NCI-H187 treated with DMSO at 0.1 percent for 48 hours (cell line): ENCODE results near the gene CAST.
"Not testable (repeated sequence)": the region's sequence is repeated elsewhere in the genome, so short reads cannot be mapped to it uniquely, and the experiment has no call there.

Experiments used
- DNase-seq: peaks from one replicate; lab custom pipeline; 2025; lab: John Stamatoyannopoulos, UW

Gene CAST

DNA sequence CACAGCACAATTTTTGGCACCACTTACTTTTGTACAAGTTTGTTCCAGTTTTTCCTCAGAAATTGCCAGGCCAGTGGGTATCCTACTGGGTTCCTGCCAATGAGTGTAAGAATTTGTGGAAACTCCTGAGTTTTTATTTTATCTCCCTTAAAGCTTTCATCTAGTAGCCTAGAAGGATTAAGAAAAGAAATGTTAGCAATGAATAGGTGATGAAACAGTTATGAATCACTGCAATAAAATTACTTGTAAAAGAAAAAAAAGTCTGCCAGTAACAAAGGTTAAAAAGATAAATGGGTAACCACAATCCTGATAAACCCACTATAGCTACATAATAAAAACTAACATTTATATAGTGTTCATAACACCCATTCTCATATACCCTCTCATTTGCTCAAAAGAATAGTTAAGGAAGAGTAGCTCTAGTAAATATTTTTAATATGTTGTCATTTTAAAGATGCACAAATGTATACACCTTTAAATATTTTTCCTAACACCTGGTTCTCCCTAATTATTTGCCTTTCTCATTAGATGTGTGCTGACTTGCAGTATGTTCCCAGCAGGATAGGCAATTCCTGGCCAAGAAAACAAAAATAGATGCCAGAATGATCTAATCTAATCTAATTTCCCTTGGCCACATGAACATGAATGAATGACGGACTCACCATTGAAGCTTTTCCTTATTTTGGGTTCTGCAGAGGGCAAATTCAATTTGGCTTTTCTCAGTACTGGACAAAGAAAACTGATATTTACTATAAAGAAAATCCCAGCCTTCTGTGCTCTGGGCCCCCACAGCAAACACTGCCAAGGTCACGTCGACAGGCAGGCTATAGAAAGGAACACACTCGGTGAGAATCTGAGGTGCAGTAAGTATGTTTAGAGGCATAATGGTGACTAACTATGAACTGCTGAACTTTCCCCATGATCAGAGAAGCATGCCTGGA is 119.1 kb downstream of the CAST start:
- no peak for DNase-seq

DNA sequence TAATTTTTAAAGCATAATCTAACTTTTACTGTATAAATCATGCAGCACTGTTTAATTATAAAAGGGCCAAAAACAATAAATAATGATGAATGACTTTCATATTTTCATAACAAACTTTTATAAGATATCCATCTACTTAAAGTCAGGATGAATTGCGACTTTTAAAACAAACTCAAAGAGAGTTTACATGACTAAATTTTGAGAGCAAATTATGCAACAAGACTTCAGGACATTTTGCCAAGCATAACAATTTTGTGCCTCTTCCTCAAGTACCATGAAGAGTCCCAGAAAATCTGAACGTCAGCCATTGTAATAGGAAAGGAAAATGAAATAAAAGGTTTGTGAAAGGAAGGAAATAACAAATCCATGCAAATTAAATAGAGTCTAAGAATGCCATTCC is 121.2 kb downstream of the CAST start:
- no peak for DNase-seq

DNA sequence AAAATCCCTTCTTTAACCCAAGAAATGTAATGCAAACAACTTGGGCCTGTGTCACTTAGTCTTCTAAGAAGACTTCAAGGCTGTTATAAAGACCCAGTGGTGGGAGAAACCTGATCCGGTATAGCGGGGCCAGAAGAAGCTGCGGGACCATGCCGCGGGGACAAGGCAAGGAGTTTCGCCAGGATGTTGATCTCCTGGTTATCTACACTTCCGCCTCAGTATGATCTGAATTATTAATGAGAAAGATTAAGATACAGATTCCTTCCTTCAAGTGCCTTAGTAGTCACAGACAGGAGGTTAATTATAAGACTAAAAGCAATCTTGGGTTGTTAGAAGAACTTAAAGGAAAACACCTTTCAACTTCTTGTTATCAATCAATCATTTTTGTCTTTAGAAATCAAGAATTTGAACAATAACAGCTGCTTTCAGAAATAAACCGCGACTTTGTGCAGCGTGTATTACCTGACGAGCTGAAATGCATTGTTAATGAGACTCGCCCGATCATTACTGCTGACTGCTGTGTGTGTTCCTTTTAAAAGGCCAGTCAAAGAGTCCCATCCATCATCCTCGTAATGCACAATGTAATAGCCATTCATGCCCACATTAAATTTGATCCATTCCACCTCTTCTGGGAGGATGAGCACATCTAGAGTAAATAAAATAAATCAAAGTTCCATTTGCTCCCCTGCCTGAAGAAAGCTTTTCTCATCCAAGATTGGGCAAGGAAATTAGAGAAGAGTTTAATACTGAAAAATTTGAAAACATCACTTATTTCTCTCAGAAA is 123.3 kb downstream of the CAST start:
- peak; percentile 86 for DNase-seq

DNA sequence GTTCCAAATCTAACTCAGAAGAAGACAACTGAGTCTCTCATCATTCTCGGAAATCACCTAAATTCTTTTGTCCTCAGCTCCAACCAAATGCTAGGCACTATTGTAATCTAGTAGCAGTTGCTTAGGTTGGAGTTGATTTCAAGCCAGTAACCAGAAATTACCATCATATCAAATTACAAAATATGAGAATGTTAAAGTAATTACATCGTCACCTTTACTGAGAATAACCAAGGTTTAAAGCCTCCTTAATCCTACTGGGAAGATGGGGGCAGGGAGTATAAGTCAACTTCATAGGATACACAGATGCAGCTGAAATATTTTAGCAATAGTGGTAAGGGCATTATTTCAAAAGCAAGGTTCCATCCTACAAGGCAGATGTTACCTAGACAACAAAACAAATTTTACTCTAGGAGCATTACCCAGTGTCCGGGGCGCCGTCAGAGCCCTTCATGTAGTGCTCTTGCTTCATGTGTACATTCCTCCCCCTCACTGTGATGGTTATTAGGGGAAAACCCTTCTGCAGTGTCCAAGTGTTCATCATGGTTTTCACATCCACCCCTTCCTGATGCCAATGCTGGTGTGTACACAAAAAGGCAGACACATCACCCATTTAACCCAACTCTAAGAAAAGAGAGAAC is 126.1 kb downstream of the CAST start:
- DNase-seq: no peak

DNA sequence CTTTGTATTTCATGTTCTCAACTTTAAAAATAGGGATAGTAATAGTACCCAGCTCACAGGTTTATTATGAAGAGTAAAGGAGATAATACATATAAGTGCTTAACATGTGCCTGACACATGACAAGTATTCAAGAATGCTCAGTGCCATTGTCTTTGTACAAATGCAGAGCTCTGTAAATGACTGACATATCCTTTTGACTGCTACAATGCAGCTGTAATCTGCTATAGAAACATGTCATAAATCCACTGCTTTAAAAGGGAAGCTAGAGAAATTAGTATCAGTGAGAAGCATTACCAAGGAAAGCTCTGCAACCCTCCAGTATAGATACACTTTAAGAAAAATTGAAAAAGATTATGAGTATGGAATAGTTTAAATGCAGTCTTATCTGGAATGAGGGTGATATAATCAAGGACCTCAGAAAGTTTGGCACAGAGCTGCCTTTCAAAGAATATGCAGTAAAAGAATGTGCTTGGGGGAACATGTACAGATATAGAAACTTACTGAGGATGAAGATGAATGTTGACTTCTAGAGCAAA is 127.7 kb downstream of the CAST start:
- no peak for DNase-seq

DNA sequence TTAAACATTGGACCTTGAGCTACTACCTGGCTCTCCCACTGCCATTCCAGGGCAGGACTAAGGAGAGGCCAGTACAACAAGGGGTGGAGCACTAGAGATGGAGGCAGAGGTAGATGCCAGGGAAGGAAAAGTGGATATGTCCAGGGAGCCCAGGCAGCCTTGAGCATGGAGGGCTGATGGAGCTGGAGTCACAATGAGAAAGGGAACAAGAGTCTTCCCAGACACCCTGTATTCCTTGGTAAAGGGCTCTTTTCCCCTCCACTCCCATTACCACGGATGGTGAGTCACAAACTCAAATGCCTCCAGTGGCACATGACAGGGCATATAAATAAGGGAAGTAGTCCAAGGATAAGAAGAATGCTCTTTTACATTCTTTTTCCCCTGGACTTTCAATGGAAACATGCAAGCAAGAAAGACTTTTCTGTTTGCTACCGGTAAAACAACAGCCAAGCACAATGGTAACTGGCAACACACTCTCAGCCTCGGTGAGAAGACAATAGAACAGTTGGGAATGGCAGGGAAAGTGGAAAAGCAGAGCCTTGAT is 128.9 kb downstream of the CAST start:
- no peak for DNase-seq

DNA sequence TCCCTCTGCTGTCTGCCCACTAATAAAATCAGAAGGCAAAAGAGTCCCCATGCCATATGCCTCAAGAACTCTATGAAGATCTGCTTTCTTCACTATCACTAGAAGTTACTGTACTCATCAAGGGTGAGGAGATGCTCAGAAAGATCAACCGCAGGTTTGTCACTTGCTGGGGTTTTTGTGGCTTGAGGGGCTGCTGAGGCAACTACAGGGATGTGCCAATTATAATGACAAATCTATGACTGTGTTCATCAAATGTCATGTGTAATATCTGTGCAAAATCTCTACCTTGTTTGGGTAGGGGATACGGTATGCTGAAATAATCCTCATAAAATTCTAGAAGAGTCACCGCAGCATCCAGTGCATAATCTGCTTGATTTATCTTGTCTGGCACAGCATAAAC is 132.6 kb downstream of the CAST start:
- no peak for DNase-seq

DNA sequence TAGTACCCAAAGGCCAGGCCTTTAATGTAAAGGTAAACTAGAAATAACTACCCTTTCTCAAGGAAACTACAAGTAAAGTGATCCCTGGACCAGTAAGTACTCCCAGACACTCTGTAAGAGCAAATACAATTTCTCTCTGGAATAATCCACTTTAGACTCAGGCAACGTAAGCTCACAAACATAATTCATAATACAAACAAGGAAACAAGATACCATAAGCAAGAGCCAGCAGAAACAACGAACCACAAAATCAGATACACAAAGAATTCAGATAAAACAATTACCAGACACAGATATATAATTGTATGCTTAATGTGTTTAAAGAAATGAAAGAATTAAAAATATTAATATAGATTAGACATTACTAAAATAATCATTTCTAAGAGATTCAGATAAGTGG is 133.4 kb downstream of the CAST start:
- no peak for DNase-seq

DNA sequence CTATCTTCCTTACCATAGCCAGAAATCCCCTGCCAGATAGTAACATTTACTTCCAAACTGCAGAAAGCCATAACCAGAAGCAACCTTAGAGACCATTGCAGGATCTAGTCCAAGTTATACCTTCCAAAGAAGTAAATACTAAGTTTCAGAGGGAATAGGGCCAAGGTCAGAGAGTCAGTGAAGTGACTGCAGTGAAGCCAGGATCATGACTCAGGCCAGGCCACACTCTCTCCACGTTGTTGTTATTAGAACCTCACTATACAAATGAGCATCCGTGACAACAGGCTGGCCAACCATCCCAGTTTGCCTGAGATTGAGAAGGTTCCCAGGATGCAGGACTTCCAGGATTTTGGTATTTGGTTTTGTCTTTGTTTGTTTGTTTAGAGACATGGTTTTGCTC is 134.3 kb downstream of the CAST start:
- DNase-seq: no peak

DNA sequence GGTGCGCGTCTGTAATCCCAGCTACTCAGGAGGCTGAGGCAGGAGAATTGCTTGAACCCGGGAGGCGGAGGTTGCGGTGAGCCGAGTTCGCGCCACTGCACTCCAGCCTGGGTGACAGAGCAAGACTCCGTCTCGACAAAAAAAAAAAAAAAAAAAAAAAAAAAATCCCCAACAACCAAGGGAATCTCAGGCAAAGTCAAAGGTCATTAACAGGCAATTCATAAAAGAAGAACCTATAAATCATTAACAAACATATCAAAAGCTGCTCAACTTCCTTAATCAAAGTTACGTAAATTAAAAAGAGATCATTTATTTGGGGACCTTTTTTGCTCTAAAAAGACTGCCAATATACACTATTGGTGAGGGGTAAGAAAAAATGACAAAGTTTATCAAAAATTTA is 139.5 kb downstream of the CAST start:
- not testable (repeated sequence) for DNase-seq

DNA sequence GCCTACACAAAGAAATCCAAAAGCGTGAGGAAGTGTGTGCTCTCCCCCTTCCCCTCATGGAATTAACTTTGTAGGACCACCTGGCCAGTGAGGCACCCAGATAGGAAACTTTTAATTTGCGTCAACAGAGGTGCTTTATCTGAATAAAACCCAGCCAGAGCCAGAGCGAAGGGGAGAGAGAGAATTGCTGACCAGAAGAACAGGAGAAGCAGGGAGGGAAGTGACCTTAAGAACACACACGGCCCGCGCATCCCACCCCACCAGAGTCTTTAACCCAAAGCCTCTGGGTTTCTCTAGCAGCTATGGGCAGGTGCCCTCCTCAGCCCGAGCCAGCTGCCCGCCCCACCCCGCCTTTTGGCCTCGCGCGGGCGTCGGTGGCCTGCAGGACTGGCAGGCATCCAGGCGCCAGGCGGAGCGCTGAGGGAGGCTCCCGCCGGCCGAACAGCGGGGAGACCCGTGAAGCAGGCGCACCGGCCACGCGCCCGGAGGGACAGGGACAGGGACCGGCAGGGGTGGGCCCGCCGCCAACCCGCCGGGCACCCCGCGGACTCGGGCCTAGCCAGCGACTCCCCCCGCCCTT is 145.0 kb downstream of the CAST start:
- no peak for DNase-seq

DNA sequence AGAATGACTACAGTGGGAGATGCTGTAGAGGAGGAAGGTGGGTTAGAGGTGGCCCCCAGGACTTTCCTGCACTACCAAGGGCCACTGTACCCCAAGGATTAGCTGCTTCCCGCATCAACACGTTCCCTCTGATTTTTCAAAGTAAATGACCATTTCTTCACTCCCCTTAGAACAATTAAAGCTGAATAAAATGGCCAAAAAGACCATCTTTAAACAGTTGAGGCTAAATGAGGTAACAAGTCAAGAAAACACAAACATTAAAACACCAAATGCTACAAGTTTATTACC is 146.3 kb downstream of the CAST start:
- no peak for DNase-seq

DNA sequence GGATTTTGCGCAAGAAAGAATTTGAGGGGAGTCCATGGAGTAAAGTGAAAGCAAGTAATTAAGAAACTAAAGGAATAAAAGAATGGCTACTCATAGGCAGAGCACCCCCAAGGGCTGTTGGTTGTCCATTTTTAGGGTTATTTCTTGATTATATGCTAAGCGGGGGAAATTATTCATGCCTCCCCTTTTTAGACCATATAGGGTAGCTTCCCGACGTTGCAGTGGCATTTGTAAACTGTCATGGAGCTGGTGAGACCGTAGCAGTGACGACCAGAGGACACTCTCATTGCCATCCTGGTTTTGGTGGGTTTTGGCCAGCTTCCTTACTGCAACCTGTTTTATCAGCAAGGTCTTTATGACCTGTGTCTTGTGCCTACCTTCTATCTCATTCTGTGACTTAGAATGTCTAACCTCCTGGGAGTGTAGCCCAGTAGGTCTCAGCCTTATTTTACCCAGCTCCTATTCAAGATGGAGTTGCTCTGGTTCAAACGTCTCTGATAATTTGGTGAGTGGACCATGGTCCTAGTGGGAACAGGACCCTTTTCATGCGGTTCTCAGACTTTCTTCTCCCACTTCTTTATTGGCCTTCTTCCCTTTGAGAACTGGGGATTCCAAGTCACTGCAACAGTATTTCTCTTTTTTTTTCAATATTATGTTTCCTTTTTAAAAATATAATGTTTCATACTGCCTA is 146.8 kb downstream of the CAST start:
- DNase-seq: no peak

DNA sequence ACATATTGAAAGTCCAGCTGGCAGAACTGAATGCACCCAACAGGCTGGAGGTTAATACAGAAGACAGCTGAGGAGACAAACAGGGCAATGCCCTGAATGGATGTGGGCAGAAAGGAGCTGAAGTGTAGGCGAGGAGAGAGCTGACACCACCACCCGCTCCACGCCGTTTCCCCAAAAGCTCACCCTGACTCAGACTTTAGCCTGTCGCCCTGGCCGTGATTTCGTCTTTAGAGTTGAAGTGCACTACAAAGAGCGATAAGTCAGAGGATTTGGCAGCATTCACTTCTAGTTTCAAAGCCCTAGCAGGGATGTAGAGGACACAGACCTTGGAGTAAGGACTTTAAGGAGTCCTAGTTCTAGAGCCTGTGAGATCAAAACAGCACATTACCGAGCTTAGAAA is 147.7 kb downstream of the CAST start:
- no peak for DNase-seq

DNA sequence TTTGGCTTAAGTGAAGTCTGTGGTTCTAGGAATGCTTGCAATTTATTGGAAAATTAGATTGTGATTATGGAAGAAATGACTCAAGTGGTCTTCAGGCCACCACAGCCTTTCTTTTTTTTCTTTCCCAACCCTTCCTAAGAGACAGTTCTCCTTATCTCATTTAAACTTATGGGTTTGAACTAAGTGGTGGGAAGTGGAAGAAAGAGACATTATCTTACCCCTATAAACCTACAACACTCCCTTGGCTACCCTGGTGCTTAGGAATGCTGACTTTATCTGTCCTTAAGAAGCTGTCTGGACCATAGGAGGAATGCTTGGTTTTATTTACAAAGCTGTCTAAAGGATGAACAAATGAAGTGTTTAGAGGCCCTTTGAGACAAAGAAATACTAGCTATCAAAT is 150.7 kb downstream of the CAST start:
- no peak for DNase-seq

DNA sequence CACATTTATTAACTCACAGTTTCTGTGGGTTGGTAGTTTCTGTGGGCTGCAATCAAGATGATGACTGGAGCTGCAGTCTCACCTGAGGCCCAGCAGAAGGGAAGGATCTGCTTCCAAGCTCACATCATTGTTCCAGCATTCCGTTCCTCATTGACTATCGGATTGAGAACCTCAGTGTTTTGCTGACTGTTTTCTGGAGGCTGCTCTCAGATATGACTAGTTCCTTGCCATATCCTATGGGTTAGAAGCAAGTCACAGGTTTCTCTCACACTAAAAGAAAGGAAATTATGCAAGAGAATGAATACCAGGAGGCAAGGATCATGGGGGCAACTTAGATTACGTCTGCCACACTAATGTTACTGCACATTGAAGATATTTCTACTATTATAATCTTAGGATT is 151.9 kb downstream of the CAST start:
- DNase-seq: no peak

DNA sequence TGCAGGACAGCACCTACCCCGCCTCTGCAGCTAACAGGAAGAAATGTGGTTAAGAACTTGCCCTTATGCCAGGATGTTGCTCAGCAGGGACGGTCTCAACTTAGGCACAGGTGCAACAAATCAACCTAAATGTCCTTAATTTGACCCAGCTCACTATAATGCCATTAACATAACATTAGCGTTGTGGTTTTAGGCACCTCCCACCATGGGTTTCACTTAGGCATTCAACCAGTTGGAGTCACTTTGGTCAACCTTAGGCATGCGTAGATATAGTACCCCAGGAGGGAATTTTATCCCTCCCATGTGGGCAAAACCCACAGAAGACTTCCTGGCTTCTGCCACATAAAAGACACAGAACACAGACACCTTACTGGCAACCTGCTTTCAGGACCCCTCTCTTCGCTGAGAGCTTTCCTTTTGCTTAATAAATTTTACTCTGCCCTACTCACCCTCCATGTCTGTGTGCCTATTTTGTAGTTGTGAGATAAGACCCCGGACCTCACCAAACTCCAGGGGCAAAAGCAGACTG is 154.3 kb downstream of the CAST start:
- DNase-seq: no peak

DNA sequence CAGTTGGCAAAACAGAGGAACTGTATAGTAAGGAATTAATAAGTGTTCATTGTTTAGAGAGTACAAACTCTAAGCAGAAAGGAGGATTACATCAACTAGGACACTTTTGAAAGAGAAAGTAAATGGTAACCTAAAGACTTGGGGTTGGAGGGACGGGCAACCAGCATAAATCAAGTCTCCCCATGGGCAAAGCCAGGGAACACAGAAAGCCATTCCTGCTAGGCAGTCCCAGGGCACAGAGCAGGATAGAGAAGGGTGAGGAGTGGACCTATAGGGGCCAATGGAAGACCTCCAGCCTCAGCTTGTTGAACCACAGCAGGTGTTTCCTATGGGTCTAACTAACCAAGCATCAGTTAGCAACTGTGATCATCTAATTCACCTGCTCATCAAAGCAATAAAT is 154.8 kb downstream of the CAST start:
- DNase-seq: no peak

DNA sequence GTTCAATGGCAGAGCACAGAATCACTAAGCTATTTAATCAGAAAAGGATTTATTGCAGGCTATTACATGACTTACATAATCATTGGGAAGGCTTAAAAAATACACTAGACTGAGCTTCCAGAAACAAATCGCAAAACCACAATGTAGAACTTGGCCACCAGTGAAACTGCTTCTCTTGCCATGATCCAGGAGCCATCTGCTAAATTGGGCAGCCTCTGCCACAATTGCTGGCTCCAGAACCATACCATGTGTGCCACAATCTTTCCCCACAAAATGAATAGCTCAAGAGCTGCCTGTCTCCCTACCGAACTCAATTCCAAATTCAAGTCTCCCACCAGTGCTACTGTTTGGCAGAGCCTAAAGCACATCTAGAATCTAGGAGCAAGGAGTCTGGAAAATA is 155.3 kb downstream of the CAST start:
- DNase-seq: no peak

DNA sequence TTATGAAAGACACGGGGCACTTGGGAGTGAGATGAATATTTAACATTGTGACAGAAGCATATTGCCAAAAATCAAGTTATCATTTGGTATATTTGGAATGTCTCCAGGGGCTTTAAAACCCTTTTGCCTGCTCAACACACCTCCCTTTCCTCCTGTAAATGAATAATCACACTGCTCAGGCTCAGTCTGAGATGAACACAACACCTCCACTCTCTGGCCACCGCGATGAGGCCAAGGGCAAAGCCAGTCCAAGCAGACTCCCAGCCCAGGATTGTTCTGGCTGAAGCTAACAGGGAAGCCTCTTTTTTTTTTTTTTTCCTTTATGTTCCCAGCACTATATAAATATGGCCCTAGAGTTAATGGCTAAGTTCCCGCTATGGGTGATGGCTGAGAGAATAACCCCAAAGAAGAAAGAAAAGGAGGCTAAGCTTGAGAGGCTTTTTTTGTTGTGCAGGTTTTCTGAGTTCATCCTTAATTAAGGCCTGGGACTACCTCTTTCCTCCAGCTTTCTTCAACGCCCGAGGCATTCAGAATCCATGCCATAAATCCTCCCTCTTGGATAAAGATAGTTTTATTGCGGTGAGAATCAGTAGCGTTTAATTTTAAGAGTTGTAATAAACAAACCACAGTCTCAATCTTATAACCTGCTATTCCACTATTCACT is 156.1 kb downstream of the CAST start:
- DNase-seq: no peak

DNA sequence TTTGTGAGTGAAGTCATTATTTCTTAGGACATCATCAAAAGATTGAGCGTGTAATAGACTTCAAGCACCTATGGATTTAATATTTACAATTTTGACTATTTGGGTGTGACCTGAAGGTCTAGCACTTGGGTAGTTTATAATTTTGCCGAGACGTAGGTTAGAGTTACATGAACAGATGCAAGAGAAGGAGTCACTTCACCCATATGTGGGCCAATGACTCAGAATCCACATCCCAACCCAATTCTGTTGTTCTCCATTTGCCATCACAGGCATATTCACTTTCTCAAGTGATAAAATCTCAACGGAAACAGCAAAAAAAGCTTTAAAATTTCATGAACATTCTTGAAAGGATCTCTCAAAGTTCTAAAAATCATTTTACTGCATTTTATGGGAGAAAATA is 157.6 kb downstream of the CAST start:
- no peak for DNase-seq
